WTC11 (cell line): Measurements from ENCODE around the gene SUSD1. TPM values are rescaled to one million over a fixed set of nuclear protein-coding genes. Genes with fewer than 3 reads are reported as not detected.

Experiments
- ATAC-seq: fragments of 200-7000 bp; cut with Tn5 transposase; 2 replicates; pipeline ENCODE4 v1.10.0; 2021; ENCODE audit warnings: mild to moderate bottlenecking, moderate library complexity
- CTCF ChIA-PET: fragments of 300-600 bp; sonication (Branson Sonifier 250); formaldehyde crosslinking; loops from one replicate; lab custom pipeline; 2021; ENCODE audit warnings: antibody characterized with exemption; lab: Charles Lee
- POLR2A ChIA-PET: fragments of 350-600 bp; sonication (Branson Sonifier 250); formaldehyde crosslinking; loops from one replicate; lab custom pipeline; 2021; ENCODE audit warnings: antibody characterized with exemption; lab: Charles Lee
- DNase-seq: peaks from one replicate; pipeline ENCODE4 v3.0.0; 2021; ENCODE audit warnings: low spot score
- H3K27ac Mint-ChIP-seq: 2 replicates; pipeline ENCODE4 v1.8.0; 2021; ENCODE audit warnings: mixed read lengths
- H3K27me3 Mint-ChIP-seq: 2 replicates; pipeline ENCODE4 v1.8.0; 2021; ENCODE audit warnings: low read depth, mild to moderate bottlenecking, moderate library complexity, mixed read lengths
- H3K36me3 Mint-ChIP-seq: 2 replicates; pipeline ENCODE4 v1.8.0; 2021; ENCODE audit warnings: mixed read lengths
- H3K4me1 Mint-ChIP-seq: 2 replicates; pipeline ENCODE4 v1.8.0; 2022; ENCODE audit warnings: mixed read lengths
- H3K4me3 Mint-ChIP-seq: 2 replicates; pipeline ENCODE4 v1.8.0; 2021; ENCODE audit warnings: mild to moderate bottlenecking, moderate library complexity, mixed read lengths
- H3K9me3 Mint-ChIP-seq: 2 replicates; pipeline ENCODE4 v1.8.0; 2021; ENCODE audit warnings: mixed read lengths
- CREB1 ChIP-seq: sonication (generic); formaldehyde crosslinking; IDR thresholded peaks from 2 replicates; pipeline ENCODE4 v1.8.0; 2023; ENCODE audit warnings: mild to moderate bottlenecking, missing genetic modification reagents
- GTF2I ChIP-seq: fragments of 250-450 bp; sonication (Bioruptor Pico); conservative IDR thresholded peaks from 2 replicates; pipeline ENCODE4 v1.4.0; 2021; ENCODE audit warnings: mild to moderate bottlenecking
- IRF2 ChIP-seq: sonication (generic); formaldehyde crosslinking; IDR thresholded peaks from 2 replicates; pipeline ENCODE4 v1.8.0; 2022; ENCODE audit warnings: low read depth, missing genetic modification reagents, borderline replicate concordance
- JUN ChIP-seq: sonication (generic); formaldehyde crosslinking; IDR thresholded peaks from 2 replicates; pipeline ENCODE4 v1.8.0; 2023; ENCODE audit warnings: mild to moderate bottlenecking, missing genetic modification reagents
- OVOL2 ChIP-seq: fragments of 250-450 bp; sonication (Bioruptor Pico); IDR thresholded peaks from 2 replicates; pipeline ENCODE4 v1.9.0; 2021; ENCODE audit warnings: mild to moderate bottlenecking, borderline replicate concordance
- RELA ChIP-seq: sonication (generic); formaldehyde crosslinking; IDR thresholded peaks from 2 replicates; pipeline ENCODE4 v1.8.1; 2022; ENCODE audit warnings: missing genetic modification reagents, mild to moderate bottlenecking, borderline replicate concordance
- SP1 ChIP-seq: sonication (generic); formaldehyde crosslinking; conservative IDR thresholded peaks from 2 replicates; pipeline ENCODE4 v1.8.1; 2022; ENCODE audit warnings: missing genetic modification reagents
- TCF7 ChIP-seq: sonication (generic); formaldehyde crosslinking; IDR thresholded peaks from 2 replicates; pipeline ENCODE4 v1.8.0; 2022; ENCODE audit warnings: mild to moderate bottlenecking, low read depth, missing genetic modification reagents, moderate library complexity
- TEAD1 ChIP-seq: sonication (generic); formaldehyde crosslinking; IDR thresholded peaks from 2 replicates; pipeline ENCODE4 v1.8.0; 2022; ENCODE audit warnings: mild to moderate bottlenecking, missing genetic modification reagents
- TP53 ChIP-seq: sonication (generic); formaldehyde crosslinking; IDR thresholded peaks from 2 replicates; pipeline ENCODE4 v1.8.1; 2023; ENCODE audit warnings: mild to moderate bottlenecking, missing genetic modification reagents
- ZBTB21 ChIP-seq: sonication (generic); formaldehyde crosslinking; IDR thresholded peaks from 2 replicates; pipeline ENCODE4 v1.8.1; 2023; ENCODE audit warnings: mild to moderate bottlenecking, missing genetic modification reagents, borderline replicate concordance
- ZNF138 ChIP-seq: sonication (generic); formaldehyde crosslinking; conservative IDR thresholded peaks from 2 replicates; pipeline ENCODE4 v1.8.1; 2022; ENCODE audit warnings: mild to moderate bottlenecking, moderate library complexity, missing genetic modification reagents
- ZNF219 ChIP-seq: sonication (generic); formaldehyde crosslinking; IDR thresholded peaks from 2 replicates; pipeline ENCODE4 v1.8.0; 2023; ENCODE audit warnings: missing genetic modification reagents, mild to moderate bottlenecking, borderline replicate concordance
- total RNA-seq: library from RNA; stranded (reverse); gene quantifications from 3 replicates; pipeline ENCODE4 v1.2.3, GENCODE V29; 2021
- TF ChIP-seq, protein P1 (sequence below): fragments of 250-450 bp; sonication (Bioruptor Pico); IDR thresholded peaks from 2 replicates; pipeline ENCODE4 v2.1.2; 2022; ENCODE audit warnings: mild to moderate bottlenecking, moderate library complexity
- TF ChIP-seq, protein P2 (sequence below): sonication (generic); formaldehyde crosslinking; IDR thresholded peaks from 2 replicates; pipeline ENCODE4 v1.8.0; 2023; ENCODE audit warnings: missing genetic modification reagents, mild to moderate bottlenecking, borderline replicate concordance
- TF ChIP-seq, protein P3 (sequence below): sonication (generic); formaldehyde crosslinking; IDR thresholded peaks from 2 replicates; pipeline ENCODE4 v1.8.1; 2022; ENCODE audit warnings: low read depth, missing genetic modification reagents, borderline replicate concordance
- TF ChIP-seq, protein P4 (sequence below): sonication (generic); formaldehyde crosslinking; IDR thresholded peaks from 2 replicates; pipeline ENCODE4 v1.8.1; 2023; ENCODE audit warnings: mild to moderate bottlenecking, missing genetic modification reagents
- TF ChIP-seq, protein P5 (sequence below): sonication (generic); formaldehyde crosslinking; IDR thresholded peaks from 2 replicates; pipeline ENCODE4 v1.8.1; 2023; ENCODE audit warnings: mild to moderate bottlenecking, missing genetic modification reagents, borderline replicate concordance
- TF ChIP-seq, protein P6 (sequence below): fragments of 200-600 bp; IDR thresholded peaks from 2 replicates; pipeline ENCODE4 v1.8.0; 2022; ENCODE audit warnings: antibody characterized with exemption

Gene SUSD1
- total RNA-seq, 1 experiment from 2014 or later, result 5.1 TPM

DNA sequence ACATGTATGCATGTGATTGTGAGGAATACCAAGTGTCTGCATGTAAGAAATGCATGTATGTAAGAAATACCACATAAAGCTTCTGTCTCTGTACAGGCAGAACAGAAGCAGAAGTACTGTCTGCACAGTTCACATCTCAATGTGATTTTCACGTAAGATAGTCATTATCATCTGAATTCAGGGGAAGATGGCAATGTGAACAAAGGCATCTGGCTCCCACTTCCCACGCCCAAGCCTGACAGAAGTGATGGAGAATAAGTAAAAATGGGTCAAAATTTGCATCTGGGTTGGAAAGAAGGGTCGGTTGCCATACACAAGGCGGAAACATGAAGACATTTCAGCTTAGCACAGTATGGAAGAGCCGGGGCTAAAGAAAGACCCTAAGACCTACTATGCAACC, 71.7 kb downstream of the SUSD1 start:
- ChIA-PET CTCF (no interaction called here), POLR2A (no interaction called here)
- no peak for DNase-seq
- no peak for ATAC-seq
- H3K9me3 Mint-ChIP-seq, result no peaks in the 10 kb centered on the region
- no peaks in the 10 kb centered on the region; the same call in 1 of the 2 replicates for H3K36me3 Mint-ChIP-seq
- TF ChIP-seq SP1 (CRISPR knock-in tag), result no peak
- TF ChIP-seq, protein P1, sequence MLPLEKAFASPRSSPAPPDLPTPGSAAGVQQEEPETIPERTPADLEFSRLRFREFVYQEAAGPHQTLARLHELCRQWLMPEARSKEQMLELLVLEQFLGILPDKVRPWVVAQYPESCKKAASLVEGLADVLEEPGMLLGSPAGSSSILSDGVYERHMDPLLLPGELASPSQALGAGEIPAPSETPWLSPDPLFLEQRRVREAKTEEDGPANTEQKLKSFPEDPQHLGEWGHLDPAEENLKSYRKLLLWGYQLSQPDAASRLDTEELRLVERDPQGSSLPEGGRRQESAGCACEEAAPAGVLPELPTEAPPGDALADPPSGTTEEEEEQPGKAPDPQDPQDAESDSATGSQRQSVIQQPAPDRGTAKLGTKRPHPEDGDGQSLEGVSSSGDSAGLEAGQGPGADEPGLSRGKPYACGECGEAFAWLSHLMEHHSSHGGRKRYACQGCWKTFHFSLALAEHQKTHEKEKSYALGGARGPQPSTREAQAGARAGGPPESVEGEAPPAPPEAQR (CRISPR knock-in tag), result no peak
- no peak for TF ChIP-seq GTF2I (CRISPR knock-in tag)
- TF ChIP-seq ZNF219 (CRISPR knock-in tag), result no peak
- no peak for TF ChIP-seq IRF2 (CRISPR knock-in tag)
- no peak for TF ChIP-seq TP53 (CRISPR knock-in tag)
- TF ChIP-seq, protein P2, sequence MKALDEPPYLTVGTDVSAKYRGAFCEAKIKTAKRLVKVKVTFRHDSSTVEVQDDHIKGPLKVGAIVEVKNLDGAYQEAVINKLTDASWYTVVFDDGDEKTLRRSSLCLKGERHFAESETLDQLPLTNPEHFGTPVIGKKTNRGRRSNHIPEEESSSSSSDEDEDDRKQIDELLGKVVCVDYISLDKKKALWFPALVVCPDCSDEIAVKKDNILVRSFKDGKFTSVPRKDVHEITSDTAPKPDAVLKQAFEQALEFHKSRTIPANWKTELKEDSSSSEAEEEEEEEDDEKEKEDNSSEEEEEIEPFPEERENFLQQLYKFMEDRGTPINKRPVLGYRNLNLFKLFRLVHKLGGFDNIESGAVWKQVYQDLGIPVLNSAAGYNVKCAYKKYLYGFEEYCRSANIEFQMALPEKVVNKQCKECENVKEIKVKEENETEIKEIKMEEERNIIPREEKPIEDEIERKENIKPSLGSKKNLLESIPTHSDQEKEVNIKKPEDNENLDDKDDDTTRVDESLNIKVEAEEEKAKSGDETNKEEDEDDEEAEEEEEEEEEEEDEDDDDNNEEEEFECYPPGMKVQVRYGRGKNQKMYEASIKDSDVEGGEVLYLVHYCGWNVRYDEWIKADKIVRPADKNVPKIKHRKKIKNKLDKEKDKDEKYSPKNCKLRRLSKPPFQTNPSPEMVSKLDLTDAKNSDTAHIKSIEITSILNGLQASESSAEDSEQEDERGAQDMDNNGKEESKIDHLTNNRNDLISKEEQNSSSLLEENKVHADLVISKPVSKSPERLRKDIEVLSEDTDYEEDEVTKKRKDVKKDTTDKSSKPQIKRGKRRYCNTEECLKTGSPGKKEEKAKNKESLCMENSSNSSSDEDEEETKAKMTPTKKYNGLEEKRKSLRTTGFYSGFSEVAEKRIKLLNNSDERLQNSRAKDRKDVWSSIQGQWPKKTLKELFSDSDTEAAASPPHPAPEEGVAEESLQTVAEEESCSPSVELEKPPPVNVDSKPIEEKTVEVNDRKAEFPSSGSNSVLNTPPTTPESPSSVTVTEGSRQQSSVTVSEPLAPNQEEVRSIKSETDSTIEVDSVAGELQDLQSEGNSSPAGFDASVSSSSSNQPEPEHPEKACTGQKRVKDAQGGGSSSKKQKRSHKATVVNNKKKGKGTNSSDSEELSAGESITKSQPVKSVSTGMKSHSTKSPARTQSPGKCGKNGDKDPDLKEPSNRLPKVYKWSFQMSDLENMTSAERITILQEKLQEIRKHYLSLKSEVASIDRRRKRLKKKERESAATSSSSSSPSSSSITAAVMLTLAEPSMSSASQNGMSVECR (CRISPR knock-in tag), result no peak
- TF ChIP-seq OVOL2 (CRISPR knock-in tag), result no peak
- TF ChIP-seq, protein P3, sequence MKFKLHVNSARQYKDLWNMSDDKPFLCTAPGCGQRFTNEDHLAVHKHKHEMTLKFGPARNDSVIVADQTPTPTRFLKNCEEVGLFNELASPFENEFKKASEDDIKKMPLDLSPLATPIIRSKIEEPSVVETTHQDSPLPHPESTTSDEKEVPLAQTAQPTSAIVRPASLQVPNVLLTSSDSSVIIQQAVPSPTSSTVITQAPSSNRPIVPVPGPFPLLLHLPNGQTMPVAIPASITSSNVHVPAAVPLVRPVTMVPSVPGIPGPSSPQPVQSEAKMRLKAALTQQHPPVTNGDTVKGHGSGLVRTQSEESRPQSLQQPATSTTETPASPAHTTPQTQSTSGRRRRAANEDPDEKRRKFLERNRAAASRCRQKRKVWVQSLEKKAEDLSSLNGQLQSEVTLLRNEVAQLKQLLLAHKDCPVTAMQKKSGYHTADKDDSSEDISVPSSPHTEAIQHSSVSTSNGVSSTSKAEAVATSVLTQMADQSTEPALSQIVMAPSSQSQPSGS, result no peak
- TF ChIP-seq, protein P4, sequence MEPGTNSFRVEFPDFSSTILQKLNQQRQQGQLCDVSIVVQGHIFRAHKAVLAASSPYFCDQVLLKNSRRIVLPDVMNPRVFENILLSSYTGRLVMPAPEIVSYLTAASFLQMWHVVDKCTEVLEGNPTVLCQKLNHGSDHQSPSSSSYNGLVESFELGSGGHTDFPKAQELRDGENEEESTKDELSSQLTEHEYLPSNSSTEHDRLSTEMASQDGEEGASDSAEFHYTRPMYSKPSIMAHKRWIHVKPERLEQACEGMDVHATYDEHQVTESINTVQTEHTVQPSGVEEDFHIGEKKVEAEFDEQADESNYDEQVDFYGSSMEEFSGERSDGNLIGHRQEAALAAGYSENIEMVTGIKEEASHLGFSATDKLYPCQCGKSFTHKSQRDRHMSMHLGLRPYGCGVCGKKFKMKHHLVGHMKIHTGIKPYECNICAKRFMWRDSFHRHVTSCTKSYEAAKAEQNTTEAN (CRISPR knock-in tag), result no peak
- no peak for TF ChIP-seq TCF7
- TF ChIP-seq CREB1 (CRISPR knock-in tag), result no peak
- no peak for TF ChIP-seq TEAD1 (CRISPR knock-in tag)
- no peak for TF ChIP-seq RELA
- no peak for TF ChIP-seq JUN
- H3K27me3 Mint-ChIP-seq, result peaks cover 5% of the 10 kb centered on the region
- H3K4me3 Mint-ChIP-seq, result no peak overlapping the region
- no peak overlapping the region for H3K27ac Mint-ChIP-seq
- peaks cover 13% of the 10 kb centered on the region for H3K4me1 Mint-ChIP-seq

DNA sequence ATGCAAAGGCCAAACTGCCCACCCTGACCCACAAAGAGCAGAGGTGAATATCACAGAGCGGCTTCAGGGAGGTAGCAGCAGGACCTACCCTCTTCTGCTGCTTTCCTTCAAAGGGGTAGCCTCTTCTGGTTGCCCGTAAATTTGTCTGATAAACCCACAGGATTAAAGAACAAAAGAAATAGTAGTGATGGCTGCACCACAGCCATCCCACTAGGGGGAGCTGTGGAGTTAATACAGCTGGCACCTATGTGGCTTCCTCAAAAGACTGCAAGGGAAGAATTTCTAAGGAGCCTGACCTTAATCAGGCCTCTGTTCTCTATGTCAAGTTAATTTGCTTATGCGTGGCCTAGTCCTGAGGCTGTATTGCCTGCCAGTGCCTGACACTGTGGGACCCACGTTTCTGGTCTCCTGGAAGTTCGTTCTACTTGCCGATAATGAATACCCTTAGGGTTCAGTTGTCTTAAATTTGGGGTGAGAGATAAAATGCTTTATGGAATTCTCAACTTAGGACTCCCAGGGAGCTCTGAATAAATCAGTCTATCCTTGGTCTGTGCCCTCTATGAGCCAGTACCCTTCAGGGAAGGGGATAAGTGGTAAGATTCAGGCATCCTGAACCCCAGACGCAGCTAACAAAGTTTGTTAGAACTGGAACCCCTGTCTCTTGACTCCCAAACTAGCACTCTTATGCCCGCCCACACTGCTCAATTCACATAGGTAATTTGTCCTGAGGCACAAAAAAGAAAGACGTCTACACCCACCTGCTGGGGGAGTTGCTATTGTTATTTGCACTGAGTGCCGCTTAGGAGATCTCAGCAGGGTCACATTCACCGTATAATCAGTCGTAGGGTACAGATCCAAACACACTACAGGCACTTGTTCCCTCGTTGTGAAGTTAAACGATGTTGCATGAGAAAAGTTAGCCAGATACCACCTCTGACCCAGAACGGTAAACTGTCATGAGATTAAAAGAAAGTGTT, 77.1 kb downstream of the SUSD1 start:
- H3K27me3 Mint-ChIP-seq, result peaks cover 5% of the 10 kb centered on the region
- ATAC-seq (peak; percentile 85), DNase-seq (peak; percentile 77)
- H3K36me3 Mint-ChIP-seq, result peaks cover 6% of the 10 kb centered on the region; the same call in 1 of the 2 replicates
- ChIA-PET POLR2A (interaction anchor here (0.5 to 1.0 kb wide), 3 partner anchors 51 to 282 kb away, joined by 3 to 5 read pairs (median 4); partner anchors contain the start of gene HSDL2), CTCF (interaction anchor here (0.5 to 2.8 kb wide), 34 partner anchors 9 to 1054 kb away, joined by 3 to 25 read pairs (median 4); partner anchors contain the start of genes HSDL2, INIP and PTBP3)
- peak overlapping the region; percentile 38 for H3K4me3 Mint-ChIP-seq
- H3K27ac Mint-ChIP-seq, result peak overlapping the region; percentile 79
- peaks cover 19% of the 10 kb centered on the region for H3K4me1 Mint-ChIP-seq
- peaks cover 3% of the 10 kb centered on the region; the same call in 1 of the 2 replicates for H3K9me3 Mint-ChIP-seq
- TF ChIP-seq, protein P5, sequence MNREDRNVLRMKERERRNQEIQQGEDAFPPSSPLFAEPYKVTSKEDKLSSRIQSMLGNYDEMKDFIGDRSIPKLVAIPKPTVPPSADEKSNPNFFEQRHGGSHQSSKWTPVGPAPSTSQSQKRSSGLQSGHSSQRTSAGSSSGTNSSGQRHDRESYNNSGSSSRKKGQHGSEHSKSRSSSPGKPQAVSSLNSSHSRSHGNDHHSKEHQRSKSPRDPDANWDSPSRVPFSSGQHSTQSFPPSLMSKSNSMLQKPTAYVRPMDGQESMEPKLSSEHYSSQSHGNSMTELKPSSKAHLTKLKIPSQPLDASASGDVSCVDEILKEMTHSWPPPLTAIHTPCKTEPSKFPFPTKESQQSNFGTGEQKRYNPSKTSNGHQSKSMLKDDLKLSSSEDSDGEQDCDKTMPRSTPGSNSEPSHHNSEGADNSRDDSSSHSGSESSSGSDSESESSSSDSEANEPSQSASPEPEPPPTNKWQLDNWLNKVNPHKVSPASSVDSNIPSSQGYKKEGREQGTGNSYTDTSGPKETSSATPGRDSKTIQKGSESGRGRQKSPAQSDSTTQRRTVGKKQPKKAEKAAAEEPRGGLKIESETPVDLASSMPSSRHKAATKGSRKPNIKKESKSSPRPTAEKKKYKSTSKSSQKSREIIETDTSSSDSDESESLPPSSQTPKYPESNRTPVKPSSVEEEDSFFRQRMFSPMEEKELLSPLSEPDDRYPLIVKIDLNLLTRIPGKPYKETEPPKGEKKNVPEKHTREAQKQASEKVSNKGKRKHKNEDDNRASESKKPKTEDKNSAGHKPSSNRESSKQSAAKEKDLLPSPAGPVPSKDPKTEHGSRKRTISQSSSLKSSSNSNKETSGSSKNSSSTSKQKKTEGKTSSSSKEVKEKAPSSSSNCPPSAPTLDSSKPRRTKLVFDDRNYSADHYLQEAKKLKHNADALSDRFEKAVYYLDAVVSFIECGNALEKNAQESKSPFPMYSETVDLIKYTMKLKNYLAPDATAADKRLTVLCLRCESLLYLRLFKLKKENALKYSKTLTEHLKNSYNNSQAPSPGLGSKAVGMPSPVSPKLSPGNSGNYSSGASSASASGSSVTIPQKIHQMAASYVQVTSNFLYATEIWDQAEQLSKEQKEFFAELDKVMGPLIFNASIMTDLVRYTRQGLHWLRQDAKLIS (CRISPR knock-in tag), result no peak
- TF ChIP-seq ZBTB21 (CRISPR knock-in tag), result no peak
- no peak for TF ChIP-seq ZNF138 (CRISPR knock-in tag)
- TF ChIP-seq, protein P6, sequence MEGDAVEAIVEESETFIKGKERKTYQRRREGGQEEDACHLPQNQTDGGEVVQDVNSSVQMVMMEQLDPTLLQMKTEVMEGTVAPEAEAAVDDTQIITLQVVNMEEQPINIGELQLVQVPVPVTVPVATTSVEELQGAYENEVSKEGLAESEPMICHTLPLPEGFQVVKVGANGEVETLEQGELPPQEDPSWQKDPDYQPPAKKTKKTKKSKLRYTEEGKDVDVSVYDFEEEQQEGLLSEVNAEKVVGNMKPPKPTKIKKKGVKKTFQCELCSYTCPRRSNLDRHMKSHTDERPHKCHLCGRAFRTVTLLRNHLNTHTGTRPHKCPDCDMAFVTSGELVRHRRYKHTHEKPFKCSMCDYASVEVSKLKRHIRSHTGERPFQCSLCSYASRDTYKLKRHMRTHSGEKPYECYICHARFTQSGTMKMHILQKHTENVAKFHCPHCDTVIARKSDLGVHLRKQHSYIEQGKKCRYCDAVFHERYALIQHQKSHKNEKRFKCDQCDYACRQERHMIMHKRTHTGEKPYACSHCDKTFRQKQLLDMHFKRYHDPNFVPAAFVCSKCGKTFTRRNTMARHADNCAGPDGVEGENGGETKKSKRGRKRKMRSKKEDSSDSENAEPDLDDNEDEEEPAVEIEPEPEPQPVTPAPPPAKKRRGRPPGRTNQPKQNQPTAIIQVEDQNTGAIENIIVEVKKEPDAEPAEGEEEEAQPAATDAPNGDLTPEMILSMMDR, result peak; percentile 84; the same call in 1 of the 2 replicates
- no peak for TF ChIP-seq OVOL2 (CRISPR knock-in tag)
